GM12872 (cell line): ENCODE measurements around the gene GPX4.

Source experiments
- CTCF ChIP-seq: IDR thresholded peaks from 3 replicates; pipeline ENCODE4 v1.5.1; 2011; ENCODE audit warnings: low read depth, mild to moderate bottlenecking, low read length, moderate library complexity; ENCODE audit not compliant: insufficient read depth

GPX4 gene

GRCh38 chr19:1146858-1147780, 43.3 kb downstream of the GPX4 start:
- no peak for TF ChIP-seq CTCF

GRCh38 chr19:1147934-1148549, 44.2 kb downstream of the GPX4 start:
- TF ChIP-seq CTCF, result no peak

- no peak for TF ChIP-seq CTCF
Observed at GRCh38 chr19:1149259-1150045, 45.7 kb downstream of the GPX4 start.

GRCh38 chr19:1150333-1151036, 46.7 kb downstream of the GPX4 start:
- TF ChIP-seq CTCF, result no peak

- no peak for TF ChIP-seq CTCF
Observed at GRCh38 chr19:1151037-1151724, 47.4 kb downstream of the GPX4 start.

GRCh38 chr19:1151917-1152587, 48.3 kb downstream of the GPX4 start:
- TF ChIP-seq CTCF, result no peak
